ENCODE results near the gene CYB561. TPM values are rescaled to one million over a fixed set of nuclear protein-coding genes. Genes with fewer than 3 reads are reported as not detected.

The CYB561 gene
- total RNA-seq, 2 donors from 2014 or later = 19.0 to 23.7 TPM

DNA sequence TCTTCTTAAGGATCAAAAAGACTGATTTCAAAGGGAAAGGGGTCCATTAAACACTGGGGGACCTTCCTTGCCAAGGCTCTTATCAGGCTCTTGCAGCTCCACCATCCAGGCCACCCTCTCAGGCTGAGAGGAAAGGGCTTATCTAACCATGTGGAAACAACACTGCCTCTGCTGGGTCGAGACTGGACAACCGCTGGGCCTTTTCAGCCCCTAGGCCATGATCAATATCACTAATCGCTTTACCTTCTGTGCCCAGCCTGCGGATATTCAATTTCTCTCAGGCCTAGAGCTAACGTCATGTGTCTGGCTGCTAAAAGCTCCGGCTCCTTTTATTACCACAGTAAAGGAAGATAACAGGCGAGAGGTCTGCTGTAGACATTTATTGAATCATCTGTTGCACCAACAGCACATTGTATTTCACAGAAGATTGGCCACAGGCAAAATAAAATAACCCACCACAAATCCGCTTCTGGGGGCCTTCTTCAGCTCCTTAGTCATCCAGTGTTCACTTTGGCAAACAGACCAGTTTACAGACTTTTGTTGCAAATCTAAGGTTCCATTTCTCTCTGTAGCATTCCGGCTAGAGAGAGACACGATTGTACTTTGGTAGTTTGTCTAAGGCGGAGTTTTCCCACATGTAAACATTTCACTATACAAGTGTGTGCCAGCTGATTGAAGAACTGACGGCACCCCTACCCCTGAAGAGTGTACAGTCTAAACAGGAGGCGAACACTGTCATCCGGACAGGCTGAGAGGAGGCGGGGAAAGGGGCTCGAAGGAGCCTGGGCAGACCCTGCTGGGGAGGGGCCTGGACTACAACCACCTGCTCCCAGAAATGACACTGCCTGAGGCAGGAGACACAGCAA, 13.9 kb downstream of the CYB561 start:
- ATAC-seq (ENCODE audit: insufficient number of reproducible peaks, low FRiP score, low read depth) (no peak), DNase-seq (ENCODE audit: low spot score) (no peak)
- Histone ChIP-seq H3K27me3 (replicated peaks; ENCODE audit: insufficient read depth) (no peaks in the 10 kb centered on the region), H3K27ac (peak overlapping the region in 1 of 2 donors; percentile 17), H3K4me3 (no peak overlapping the region), H3K9me3 (no peaks in the 10 kb centered on the region), H3K36me3 (no peaks in the 10 kb centered on the region), H3K4me1 (ENCODE audit: control insufficient read depth in 1 of 2, low read depth in 2 of 2) (peaks cover 24 to 40% of the 10 kb centered on the region in 2 donors)
- TF ChIP-seq, protein P1, sequence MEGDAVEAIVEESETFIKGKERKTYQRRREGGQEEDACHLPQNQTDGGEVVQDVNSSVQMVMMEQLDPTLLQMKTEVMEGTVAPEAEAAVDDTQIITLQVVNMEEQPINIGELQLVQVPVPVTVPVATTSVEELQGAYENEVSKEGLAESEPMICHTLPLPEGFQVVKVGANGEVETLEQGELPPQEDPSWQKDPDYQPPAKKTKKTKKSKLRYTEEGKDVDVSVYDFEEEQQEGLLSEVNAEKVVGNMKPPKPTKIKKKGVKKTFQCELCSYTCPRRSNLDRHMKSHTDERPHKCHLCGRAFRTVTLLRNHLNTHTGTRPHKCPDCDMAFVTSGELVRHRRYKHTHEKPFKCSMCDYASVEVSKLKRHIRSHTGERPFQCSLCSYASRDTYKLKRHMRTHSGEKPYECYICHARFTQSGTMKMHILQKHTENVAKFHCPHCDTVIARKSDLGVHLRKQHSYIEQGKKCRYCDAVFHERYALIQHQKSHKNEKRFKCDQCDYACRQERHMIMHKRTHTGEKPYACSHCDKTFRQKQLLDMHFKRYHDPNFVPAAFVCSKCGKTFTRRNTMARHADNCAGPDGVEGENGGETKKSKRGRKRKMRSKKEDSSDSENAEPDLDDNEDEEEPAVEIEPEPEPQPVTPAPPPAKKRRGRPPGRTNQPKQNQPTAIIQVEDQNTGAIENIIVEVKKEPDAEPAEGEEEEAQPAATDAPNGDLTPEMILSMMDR (IDR thresholded peaks at IDR 0.05) = no peak

DNA sequence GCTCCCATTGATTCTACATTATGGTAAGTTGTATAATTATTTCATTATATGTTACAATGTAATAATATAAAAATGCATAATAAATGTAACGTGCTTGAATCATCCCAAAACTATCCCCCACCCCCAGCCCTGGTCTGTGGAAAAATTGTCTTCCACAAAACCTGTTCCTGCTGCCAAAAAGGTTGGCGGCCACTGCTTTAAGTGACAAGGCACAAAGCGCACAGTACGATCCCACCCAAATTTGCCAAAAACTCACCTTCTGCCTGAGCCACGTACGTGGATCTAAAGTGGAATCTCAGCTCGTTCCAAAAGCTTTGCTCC, 14.5 kb downstream of the CYB561 start:
- Histone ChIP-seq H3K27me3 (replicated peaks; ENCODE audit: insufficient read depth) (no peaks in the 10 kb centered on the region), H3K4me1 (ENCODE audit: control insufficient read depth in 1 of 2, low read depth in 2 of 2) (peaks cover 24 to 40% of the 10 kb centered on the region in 2 donors), H3K4me3 (no peak overlapping the region), H3K36me3 (no peaks in the 10 kb centered on the region), H3K9me3 (no peaks in the 10 kb centered on the region), H3K27ac (no peak overlapping the region)
- TF ChIP-seq, protein P1 (IDR thresholded peaks at IDR 0.05) = no peak
- ATAC-seq (ENCODE audit: insufficient number of reproducible peaks, low FRiP score, low read depth) (no peak), DNase-seq (ENCODE audit: low spot score) (no peak)

DNA sequence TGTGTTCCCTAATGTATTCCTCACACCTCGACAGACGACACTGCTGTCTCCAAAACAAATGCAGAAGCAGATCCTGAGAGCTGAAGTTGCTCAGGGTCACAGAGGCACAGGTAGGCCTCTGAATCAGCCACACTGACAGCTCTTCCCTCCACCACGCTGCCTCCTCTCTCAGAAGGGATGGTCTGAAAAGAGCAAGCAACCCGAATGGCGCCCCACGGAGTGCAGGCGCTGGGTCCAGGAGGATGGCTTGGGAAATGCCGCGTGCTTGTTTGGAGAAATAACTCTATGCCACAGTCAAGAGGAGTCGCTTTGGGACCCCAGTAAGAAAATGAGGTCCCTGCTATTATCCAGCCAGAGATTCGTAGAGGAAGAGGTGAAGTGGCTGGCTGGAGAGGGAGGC, 15.9 kb downstream of the CYB561 start:
- no peak overlapping the region for H3K4me3 ChIP-seq
- TF ChIP-seq, protein P1 (IDR thresholded peaks at IDR 0.05) = no peak
- no peaks in the 10 kb centered on the region for H3K9me3 ChIP-seq
- no peaks in the 10 kb centered on the region for H3K36me3 ChIP-seq
- ATAC-seq (ENCODE audit: insufficient number of reproducible peaks, low FRiP score, low read depth) (no peak), DNase-seq (ENCODE audit: low spot score) (no peak)
- no peak overlapping the region for H3K27ac ChIP-seq
- peaks cover 20 to 33% of the 10 kb centered on the region in 2 donors for H3K4me1 ChIP-seq (ENCODE audit: control insufficient read depth in 1 of 2, low read depth in 2 of 2)
- H3K27me3 ChIP-seq (replicated peaks; ENCODE audit: insufficient read depth) = no peaks in the 10 kb centered on the region

DNA sequence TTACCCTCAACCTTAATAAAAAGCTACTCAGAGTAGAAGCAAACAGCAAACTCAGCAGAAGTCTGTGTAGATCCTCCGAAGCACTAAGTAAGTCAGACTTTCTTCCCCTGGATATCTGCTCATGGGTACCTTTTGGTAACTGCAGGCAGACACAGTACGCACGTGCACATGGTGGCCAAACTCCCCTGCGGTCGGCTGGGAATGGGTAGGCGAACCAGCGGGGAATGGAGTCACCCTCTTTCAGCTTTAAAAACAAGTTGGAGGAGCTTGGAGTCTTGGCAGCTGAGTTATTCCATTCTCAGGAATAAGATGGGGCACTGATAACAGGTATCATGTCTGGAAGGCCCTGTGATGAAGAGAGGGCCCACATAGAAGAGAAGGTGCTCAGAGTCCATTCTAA, 16.3 kb downstream of the CYB561 start:
- TF ChIP-seq, protein P1 (IDR thresholded peaks at IDR 0.05) = no peak

DNA sequence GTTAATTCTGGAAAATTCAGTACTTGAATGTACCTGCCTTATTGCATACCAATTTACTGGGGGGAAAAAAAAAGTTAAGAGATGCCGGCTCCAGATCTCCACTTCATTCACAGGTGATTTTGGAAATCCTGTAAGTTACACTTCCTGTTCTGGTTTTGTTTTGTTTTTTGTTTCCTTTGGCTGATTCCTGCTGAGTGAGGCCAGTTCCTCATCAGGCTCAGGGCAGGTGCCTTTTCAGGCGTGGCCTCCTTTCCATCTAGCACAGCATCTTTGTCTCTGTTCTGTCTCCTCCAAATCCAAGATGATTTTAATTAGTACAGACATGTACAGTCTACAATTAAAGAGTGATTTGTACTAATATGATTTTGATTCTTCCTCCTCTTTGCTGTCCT, 19.2 kb downstream of the CYB561 start:
- H3K4me1 ChIP-seq (ENCODE audit: control insufficient read depth in 1 of 2, low read depth in 2 of 2) = peaks cover 0 to 4% of the 10 kb centered on the region in 2 donors
- H3K4me3 ChIP-seq = no peak overlapping the region
- DNase-seq (ENCODE audit: low spot score) (no peak), ATAC-seq (ENCODE audit: insufficient number of reproducible peaks, low FRiP score, low read depth) (no peak)
- TF ChIP-seq, protein P1 (IDR thresholded peaks at IDR 0.05) = no peak
- no peaks in the 10 kb centered on the region for H3K9me3 ChIP-seq
- H3K36me3 ChIP-seq = no peaks in the 10 kb centered on the region
- no peaks in the 10 kb centered on the region for H3K27me3 ChIP-seq (replicated peaks; ENCODE audit: insufficient read depth)
- H3K27ac ChIP-seq = no peak overlapping the region

More for the DNA sequence above, 16.3 kb downstream of the CYB561 start:
- H3K36me3 ChIP-seq = no peaks in the 10 kb centered on the region
- H3K27me3 ChIP-seq (replicated peaks; ENCODE audit: insufficient read depth) = no peaks in the 10 kb centered on the region
- H3K9me3 ChIP-seq = no peaks in the 10 kb centered on the region
- no peak overlapping the region for H3K27ac ChIP-seq
- H3K4me1 ChIP-seq (ENCODE audit: control insufficient read depth in 1 of 2, low read depth in 2 of 2) = peaks cover 16 to 28% of the 10 kb centered on the region in 2 donors
- DNase-seq (ENCODE audit: low spot score) (no peak), ATAC-seq (ENCODE audit: insufficient number of reproducible peaks, low FRiP score, low read depth) (no peak)
- H3K4me3 ChIP-seq = no peak overlapping the region

All from thoracic aorta (tissue), 2 donors.